ENCODE data around the gene SNRPN. TPM values are rescaled to one million over a fixed set of nuclear protein-coding genes. Genes with fewer than 3 reads are reported as not detected.

The SNRPN gene
- total RNA-seq, 1 experiment from 2014 or later, result 900 TPM

DNA sequence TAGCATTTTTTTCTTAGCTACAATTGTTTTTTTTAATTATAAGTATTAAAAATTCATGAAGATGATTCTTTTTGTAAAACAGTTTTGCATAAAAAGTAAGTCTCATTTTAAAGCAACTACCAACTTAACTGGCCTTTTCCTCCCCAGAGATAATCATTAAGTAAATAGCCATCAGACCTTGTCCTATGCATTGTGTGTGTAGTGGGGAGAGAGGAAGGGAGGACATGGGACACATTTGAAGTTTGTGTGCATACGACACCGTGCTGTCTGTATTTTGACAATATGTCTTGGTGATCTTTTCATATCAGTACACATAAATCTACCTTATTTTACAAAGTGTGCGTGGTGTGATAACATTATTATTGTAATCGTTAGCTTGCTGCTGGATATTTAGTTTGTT is 8.1 kb downstream of the SNRPN start:
- H3K9me3 Mint-ChIP-seq, result peaks cover 67 to 81% of the 10 kb centered on the region in 2 experiments
- Histone ChIP-seq H3K14ac (ENCODE audit: insufficient read depth, low read length) (no peak overlapping the region), H3K79me2 (ENCODE audit: insufficient read depth, low read length) (peaks cover 54% of the 10 kb centered on the region; the same call in 1 of the 2 replicates), H3K23me2 (ENCODE audit: insufficient read length, low read depth, low read length, poor library complexity, severe bottlenecking) (no peaks in the 10 kb centered on the region), H4K8ac (replicated peaks; ENCODE audit: insufficient read length, low read depth, low read length) (no peak overlapping the region), H3K56ac (ENCODE audit: insufficient read length, low read depth, low read length) (no peak overlapping the region), H3K9me3 (ENCODE audit: control insufficient read depth, low read depth, low read length) (no peaks in the 10 kb centered on the region), H3K23ac (ENCODE audit: insufficient read length, low read depth, low read length) (no peak overlapping the region), H2AFZ (ENCODE audit: low read length) (no peak overlapping the region), H2BK5ac (ENCODE audit: insufficient read length, low read length) (no peak overlapping the region), H2BK20ac (ENCODE audit: low read depth, low read length, poor library complexity, severe bottlenecking) (no peak overlapping the region), H2BK120ac (ENCODE audit: low read depth, low read length, poor library complexity, severe bottlenecking) (no peak overlapping the region), H3K4me2 (ENCODE audit: insufficient read depth, insufficient read length, low read length) (no peak overlapping the region), H3K4me1 (ENCODE audit: insufficient read depth, low read length) (0 out of 2 replicates have a peak, but pooled peaks cover 2% of the 10 kb centered on the region), H2BK15ac (ENCODE audit: low read depth, low read length) (no peak overlapping the region), H4K20me1 (ENCODE audit: control insufficient read depth, insufficient read depth, insufficient read length) (no peaks in the 10 kb centered on the region), H3T11ph (ENCODE audit: low read length) (no peak overlapping the region), H4K5ac (ENCODE audit: insufficient read length, low read depth, low read length) (no peak overlapping the region), H3K4ac (ENCODE audit: low read depth, low read length) (no peak overlapping the region), H4K91ac (ENCODE audit: insufficient read length, low read depth, low read length) (no peak overlapping the region), H2BK12ac (ENCODE audit: insufficient read length, low read depth, low read length) (no peak overlapping the region), H3K27me3 (ENCODE audit: insufficient read depth, low read length) (no peaks in the 10 kb centered on the region), H3K79me1 (ENCODE audit: insufficient read depth, low read depth, low read length, poor library complexity, severe bottlenecking) (no peaks in the 10 kb centered on the region), H3K18ac (ENCODE audit: insufficient read length, low read depth, low read length) (no peak overlapping the region), H3K9ac (ENCODE audit: extremely low read depth, insufficient read length, low read length) (no peak overlapping the region), H3K27ac (ENCODE audit: insufficient read length, low read depth, low read length) (no peak overlapping the region), H2AK5ac (ENCODE audit: insufficient read length, low read length) (no peak overlapping the region)
- no peak for DNase-seq
- H3K36me3 Mint-ChIP-seq (ENCODE audit: insufficient read depth in 1 of 3, low read depth in 3 of 3), result peaks cover 63 to 93% (median 87%) of the 10 kb centered on the region in 3 experiments
- no peaks in the 10 kb centered on the region; the same call in none of the 2 replicates for H3K27me3 Mint-ChIP-seq (ENCODE audit: low read depth)
- WGBS (ENCODE audit: extremely low coverage, insufficient read length, low lambda C conversion rate), result no CpG with 5 or more reads among the region's 4 CpGs
- TF ChIP-seq CTCF (conservative IDR thresholded peaks at IDR 0.05), result no peak
- peaks cover 31 to 53% of the 10 kb centered on the region in 2 experiments for H3K4me1 Mint-ChIP-seq
- H3K27ac Mint-ChIP-seq, result no peak overlapping the region; a peak in 1 of 7 replicates
- no peak overlapping the region; a peak in 1 of 5 replicates for H3K4me3 Mint-ChIP-seq

All from H9 (cell line).